ENCODE data around the gene OR4X1. TPM values are rescaled to one million over a fixed set of nuclear protein-coding genes. Genes with fewer than 3 reads are reported as not detected.
"Not testable (repeated sequence)": the region's sequence is repeated elsewhere in the genome, so short reads cannot be mapped to it uniquely, and the experiment has no call there.

Gene OR4X1
- total and polyA plus RNA-seq, 2 of the 8 experiments (the other 6 are each of a cell fraction or from before 2014, with no cell fraction given): not detected

DNA sequence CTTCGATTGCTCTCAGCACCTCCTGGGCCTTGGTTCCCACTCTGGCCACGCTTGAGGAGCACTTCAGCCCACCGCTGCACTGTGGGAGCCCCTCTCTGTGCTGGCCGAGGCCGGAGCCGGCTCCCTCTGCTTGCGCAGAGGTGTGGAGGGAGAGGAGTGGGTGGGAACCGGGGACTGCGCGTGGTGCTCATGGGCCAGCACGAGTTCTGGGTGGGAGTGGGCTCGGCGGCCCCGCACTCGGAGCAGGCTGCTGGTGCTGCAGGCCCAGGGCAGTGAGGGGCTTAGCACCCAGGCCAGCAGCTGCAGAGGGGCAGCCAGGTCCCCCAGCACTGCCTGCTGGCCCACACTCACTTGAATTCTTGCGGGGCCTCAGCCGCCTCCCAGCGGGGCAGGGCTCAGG lies 34.9 kb upstream of the OR4X1 start (continued):
- TF ChIP-seq PHF8 (conservative IDR thresholded peaks at IDR 0.05; ENCODE audit: low read depth, low read length) (no peak), EGR1 (IDR thresholded peaks at IDR 0.05; ENCODE audit: borderline replicate concordance, low read depth, low read length) (no peak), CHD1 (IDR thresholded peaks at IDR 0.05; ENCODE audit: low read depth, low read length) (no peak), KDM5A (IDR thresholded peaks at IDR 0.05; ENCODE audit: low read length) (no peak), FOSL1 (IDR thresholded peaks at IDR 0.05; ENCODE audit: insufficient read depth, low read depth, low read length) (no peak), CHD2 (IDR thresholded peaks at IDR 0.05; ENCODE audit: low read length) (no peak), JUND (IDR thresholded peaks at IDR 0.05; ENCODE audit: low read length) (no peak)
- TF ChIP-seq, protein P1, sequence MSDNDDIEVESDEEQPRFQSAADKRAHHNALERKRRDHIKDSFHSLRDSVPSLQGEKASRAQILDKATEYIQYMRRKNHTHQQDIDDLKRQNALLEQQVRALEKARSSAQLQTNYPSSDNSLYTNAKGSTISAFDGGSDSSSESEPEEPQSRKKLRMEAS (IDR thresholded peaks at IDR 0.05): no peak

DNA sequence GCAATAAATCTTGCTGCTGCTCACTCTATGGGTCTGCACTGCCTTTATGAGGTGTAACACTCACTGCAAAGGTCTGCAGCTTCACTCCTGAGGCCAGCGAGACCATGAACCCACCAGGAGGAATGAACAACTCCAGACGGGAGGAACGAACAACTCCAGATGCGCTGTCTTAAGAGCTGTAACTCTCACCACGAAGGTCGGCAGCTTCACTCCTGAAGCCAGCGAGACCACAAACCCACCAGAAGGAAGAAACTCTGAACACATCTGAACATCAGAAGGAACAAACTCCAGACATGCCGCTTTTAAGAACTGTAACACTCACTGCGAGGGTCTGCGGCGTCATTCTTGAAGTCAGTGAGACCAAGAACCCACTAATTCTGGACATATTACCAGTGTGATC lies 33.6 kb upstream of the OR4X1 start:
- peaks cover 27 to 46% of the 10 kb centered on the region in 2 experiments; a peak in 3 of 4 replicates for H3K9me3 ChIP-seq (ENCODE audit: insufficient read depth in 2 of 2, low read depth in 1 of 2, low read length in 1 of 2)
- CTCF ChIA-PET (ENCODE audit: partially characterized antibody); H3K4me3 ChIP-seq (ENCODE audit: extremely low read depth in 1 of 4, insufficient read depth in 2 of 4, low read depth in 3 of 4, low read length in 4 of 4); H2AK5ac ChIP-seq (ENCODE audit: low read depth, low read length); H4K8ac ChIP-seq (ENCODE audit: extremely low read depth, insufficient read depth, low read length); H2BK5ac ChIP-seq (ENCODE audit: low read depth, low read length); H3K23me2 ChIP-seq (ENCODE audit: low read depth, low read length); POLR2A ChIA-PET (ENCODE audit: partially characterized antibody); H3K79me2 ChIP-seq (ENCODE audit: control insufficient read depth in 1 of 2, insufficient read depth in 2 of 2, low read length in 2 of 2); H2BK15ac ChIP-seq (ENCODE audit: low read length); H3K56ac ChIP-seq (replicated peaks; ENCODE audit: insufficient read length, low read depth, low read length); H3K79me1 ChIP-seq (ENCODE audit: low read depth, low read length); H3K9ac ChIP-seq (replicated peaks in 1 of 4; ENCODE audit: extremely low read depth in 1 of 4, low read depth in 3 of 4, low read length in 3 of 4); H2BK120ac ChIP-seq (replicated peaks; ENCODE audit: low read depth, low read length); H4K5ac ChIP-seq (ENCODE audit: insufficient read length, low read depth, low read length); H3K36me3 ChIP-seq (ENCODE audit: control insufficient read depth in 2 of 4, insufficient read depth in 4 of 4, low read length in 3 of 4); H3K4ac ChIP-seq (replicated peaks; ENCODE audit: insufficient read length, low read depth, low read length); H3K4me2 ChIP-seq (ENCODE audit: insufficient read depth in 1 of 2, low read depth in 2 of 2, low read length in 2 of 2); FAIRE-seq; H3K4me1 ChIP-seq (replicated peaks in 1 of 4; ENCODE audit: control insufficient read depth in 3 of 4, insufficient read depth in 4 of 4, low read length in 3 of 4); DNase-seq (ENCODE audit: low read depth in 1 of 2, low spot score in 2 of 2); H4K20me1 ChIP-seq (replicated peaks in 1 of 2; ENCODE audit: control insufficient read depth in 1 of 2, insufficient read depth in 2 of 2, low read length in 2 of 2); H2BK12ac ChIP-seq (ENCODE audit: low read depth, low read length); H3K27ac ChIP-seq (ENCODE audit: low read depth, low read length); H3K23ac ChIP-seq (ENCODE audit: insufficient read length); H3K14ac ChIP-seq (ENCODE audit: insufficient read length); H2BK20ac ChIP-seq (ENCODE audit: low read length); H4K91ac ChIP-seq (replicated peaks; ENCODE audit: insufficient read length, low read length); H2AFZ ChIP-seq (ENCODE audit: low read length); H3K27me3 ChIP-seq (replicated peaks in 1 of 4; ENCODE audit: control insufficient read depth in 3 of 4, extremely low read depth in 1 of 4, insufficient read depth in 3 of 4, low read length in 3 of 4); H3K18ac ChIP-seq (ENCODE audit: extremely low read depth, low read length): not testable (repeated sequence)
- WGBS, 2 experiments (ENCODE audit: extremely low coverage in 1 of 2, insufficient coverage in 1 of 2, insufficient read length in 1 of 2, insufficient replicate concordance in 2 of 2, low coverage in 1 of 2, low lambda C conversion rate in 2 of 2, missing lambda C conversion rate in 1 of 2): 77% methylated on average over 11 of the region's 11 CpGs; no CpG with 5 or more reads in 1 of the 2 experiments
